HG03139 (cell line): ENCODE data around the gene KANSL1L.

ENCODE experiments used
- ATAC-seq: cut with Tn5 transposase; IDR thresholded peaks from one replicate; pipeline ENCODE4 v1.9.1; 2021; ENCODE audit not compliant: unreplicated experiment

Gene KANSL1L

GRCh38 chr2:210072922-210073509, 98.2 kb downstream of the KANSL1L start:
- peak; percentile 70 for ATAC-seq

GRCh38 chr2:210072493-210072892, 98.7 kb downstream of the KANSL1L start:
- ATAC-seq: no peak

DNA sequence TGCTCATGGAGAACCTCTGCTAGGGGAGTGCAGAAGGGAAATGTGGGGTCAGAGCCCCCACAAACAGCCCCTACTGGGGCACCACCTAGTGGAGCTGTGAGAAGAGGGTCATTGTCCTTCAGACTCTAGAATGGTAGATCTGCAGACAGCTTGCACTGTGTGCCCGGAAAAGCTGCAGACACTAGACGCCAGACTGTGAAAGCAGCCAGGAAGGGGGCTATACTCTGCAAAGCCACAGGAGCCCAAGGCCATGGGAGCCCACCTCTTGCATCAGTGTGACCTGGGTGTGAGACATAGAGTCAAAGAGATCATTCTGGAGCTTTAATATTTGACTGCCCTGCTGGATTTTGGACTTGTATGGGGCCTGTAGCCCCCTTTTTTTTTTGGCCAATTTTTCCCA, 107.9 kb downstream of the KANSL1L start:
- ATAC-seq: no peak

DNA sequence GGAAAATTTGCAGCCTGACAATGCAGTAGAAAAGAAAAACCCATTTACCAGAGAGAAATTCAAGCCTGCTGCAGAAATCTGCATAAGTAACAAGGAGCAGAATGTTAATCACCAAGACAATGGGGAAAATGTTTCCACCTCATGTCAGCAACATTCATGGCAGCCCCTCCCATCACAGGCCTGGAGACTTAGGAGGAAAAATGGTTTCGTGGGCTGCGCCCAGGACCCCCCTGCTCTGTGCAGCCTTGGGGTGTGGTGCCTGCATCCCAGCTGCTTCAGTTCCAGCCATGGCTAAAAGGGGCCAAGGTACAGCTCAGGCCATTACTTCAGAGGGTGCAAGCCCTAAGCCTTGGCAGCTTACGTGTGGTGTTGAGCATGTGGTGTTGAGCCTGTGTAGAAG, 115.4 kb downstream of the KANSL1L start:
- ATAC-seq: no peak

GRCh38 chr2:210054696-210055095, 116.5 kb downstream of the KANSL1L start:
- ATAC-seq: no peak

- ATAC-seq: no peak
Measured at GRCh38 chr2:210050885-210051284, 120.3 kb downstream of the KANSL1L start.

- ATAC-seq: no peak
Measured at GRCh38 chr2:210049831-210050230, 121.4 kb downstream of the KANSL1L start.

DNA sequence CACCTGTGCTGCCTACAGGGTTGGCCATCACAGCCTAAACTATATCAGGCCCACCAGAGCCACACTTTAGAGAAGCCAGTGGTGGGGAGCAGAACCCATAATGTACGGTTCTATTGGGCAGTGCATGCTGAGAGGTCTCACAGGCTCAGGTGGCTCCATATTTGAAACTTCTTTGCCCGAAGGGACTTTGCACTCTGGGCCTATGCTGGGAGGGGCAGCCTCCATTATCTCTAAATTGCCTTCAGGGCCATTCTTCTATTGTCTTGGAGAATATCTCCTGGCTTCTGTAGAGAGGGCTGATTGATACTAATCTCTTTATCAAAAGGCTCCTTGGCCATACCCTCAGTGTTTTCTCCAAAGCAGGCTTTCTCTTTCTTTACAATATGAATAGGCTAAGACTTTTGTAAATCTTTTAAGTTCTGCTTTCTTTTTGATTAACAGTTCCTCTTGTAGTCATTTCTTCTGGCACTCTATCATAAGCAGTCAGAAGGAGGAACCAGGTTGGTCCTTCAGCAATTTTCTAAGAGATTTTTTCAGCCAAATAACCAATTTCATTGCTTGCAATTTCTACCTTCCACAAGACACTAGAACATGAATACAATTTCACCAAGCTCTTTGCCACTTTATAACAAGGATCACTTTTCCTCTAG, 124.2 kb downstream of the KANSL1L start:
- ATAC-seq: no peak

DNA sequence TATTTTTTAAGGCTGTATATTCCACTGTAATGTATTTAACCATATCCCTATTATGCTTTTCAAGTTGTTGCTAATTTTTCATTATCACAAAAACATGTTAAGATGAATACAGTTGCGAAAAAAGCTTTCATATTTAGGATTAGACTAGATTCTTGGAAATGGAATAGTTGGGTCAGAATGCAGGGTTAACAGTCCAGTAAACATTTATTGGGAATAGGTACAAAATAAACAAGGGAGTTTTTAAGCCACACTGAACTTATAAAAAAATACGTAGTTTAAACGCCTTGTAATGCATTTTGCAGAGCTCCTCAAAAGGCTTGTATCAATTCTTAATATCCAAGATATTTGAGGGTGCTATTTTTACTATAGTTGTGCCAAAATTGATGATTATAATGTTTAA, 133.1 kb downstream of the KANSL1L start:
- no peak for ATAC-seq

GRCh38 chr2:210035679-210036078, 135.5 kb downstream of the KANSL1L start:
- ATAC-seq: no peak

- ATAC-seq: no peak
Measured at GRCh38 chr2:210034087-210034683, 137.0 kb downstream of the KANSL1L start.

DNA sequence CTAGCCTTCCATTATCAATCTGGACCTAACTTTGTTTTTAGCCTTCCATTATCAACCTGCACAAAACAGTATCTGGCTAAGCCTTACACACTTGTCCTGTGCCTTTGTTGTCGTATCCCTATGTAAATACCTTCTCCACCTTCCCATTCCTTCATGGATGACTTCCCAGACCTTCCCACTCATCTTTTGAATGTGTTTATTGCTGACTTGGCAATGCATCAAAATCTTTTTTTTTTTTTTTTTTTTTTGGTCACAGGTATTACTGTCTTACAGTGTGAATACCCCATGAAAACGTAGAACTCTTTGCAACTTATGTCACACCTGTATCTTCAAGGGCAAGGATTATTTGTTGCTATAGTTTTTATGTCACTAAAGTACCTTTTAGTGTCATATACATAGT, 143.0 kb downstream of the KANSL1L start:
- ATAC-seq: no peak

DNA sequence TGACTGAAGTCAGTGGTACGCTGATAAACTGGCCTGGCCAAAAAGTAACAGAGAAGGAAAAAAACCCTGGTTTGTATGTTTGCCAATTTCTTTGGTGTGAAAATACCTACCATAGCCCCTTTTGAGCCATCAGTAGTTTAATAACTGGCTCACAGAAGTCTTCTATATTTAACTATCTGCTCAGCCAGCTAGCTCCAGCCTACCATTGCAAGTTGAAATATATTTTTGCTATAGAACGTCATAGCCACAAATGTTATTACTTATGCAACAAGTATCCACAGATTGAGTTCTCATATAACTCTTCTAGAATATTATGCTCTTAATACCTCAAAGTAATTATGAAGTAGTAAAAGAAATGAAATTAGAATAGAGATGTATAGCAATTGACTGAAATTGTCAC, 143.6 kb downstream of the KANSL1L start:
- no peak for ATAC-seq

DNA sequence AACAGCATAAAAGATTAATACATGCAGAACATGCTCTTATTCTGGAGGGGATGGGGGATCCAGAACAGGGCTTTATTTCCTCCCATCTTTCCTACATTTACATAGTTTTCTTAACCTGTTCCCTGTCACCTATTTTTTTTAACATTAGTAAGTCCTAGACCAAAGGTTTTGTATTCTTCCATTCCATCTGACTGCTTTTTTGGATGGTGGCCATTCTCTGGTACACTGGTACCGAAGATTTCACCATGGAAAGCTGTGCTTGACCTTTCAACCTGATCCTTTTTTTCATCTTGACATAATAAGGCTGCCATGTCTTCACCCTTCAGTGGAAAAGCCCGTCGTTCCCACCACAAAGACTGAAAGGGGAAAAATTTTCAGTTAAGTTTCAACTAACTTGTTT, 148.4 kb downstream of the KANSL1L start:
- ATAC-seq: no peak

- ATAC-seq: no peak
Measured at GRCh38 chr2:210020138-210020537, 151.1 kb downstream of the KANSL1L start.

DNA sequence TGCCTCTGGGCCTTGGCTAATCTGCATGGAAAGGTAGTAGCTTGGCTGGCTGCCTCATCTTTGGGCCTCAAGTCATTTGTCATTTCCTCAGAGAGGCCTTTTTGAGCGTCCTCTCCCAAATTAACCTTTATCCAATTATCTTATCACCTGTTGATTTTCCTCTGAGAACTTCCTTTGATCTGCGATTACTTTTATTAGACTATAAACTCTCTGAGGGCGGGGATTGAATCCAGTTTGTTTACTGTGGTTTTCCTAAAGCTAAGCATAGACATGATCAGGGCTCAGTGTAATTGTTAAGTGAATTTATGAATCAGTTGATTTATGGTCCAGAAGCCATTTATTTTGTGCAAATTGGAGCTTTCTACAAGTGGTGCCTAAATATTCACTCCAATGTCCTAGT, 161.3 kb downstream of the KANSL1L start:
- no peak for ATAC-seq

- ATAC-seq: no peak
Measured at GRCh38 chr2:210009126-210009525, 162.1 kb downstream of the KANSL1L start.

GRCh38 chr2:210007895-210008294, 163.3 kb downstream of the KANSL1L start:
- ATAC-seq: no peak

GRCh38 chr2:210004881-210005280, 166.3 kb downstream of the KANSL1L start:
- no peak for ATAC-seq

DNA sequence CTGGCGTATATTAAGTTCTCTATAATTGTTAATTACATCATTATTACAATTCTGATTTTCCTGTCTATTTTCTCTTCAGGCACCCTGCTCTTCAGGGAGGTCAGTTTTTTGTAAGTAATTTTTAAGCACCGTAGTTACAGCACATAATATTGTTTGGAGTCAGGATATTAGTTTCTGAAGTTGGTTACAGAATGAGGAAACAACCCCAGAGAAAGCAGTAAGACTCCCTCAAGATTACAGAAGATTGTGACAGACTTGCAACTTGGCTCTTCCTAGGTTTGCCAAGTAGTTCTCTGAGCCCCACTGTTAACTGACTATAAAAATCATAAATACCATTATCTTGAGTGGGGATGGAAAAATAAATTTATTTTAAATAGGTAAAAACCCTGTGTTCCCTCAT, 167.8 kb downstream of the KANSL1L start:
- ATAC-seq: no peak

GRCh38 chr2:210002158-210003157, 168.8 kb downstream of the KANSL1L start, which contains the start of gene RPE:
RPE (plus strand) TSS chr2:210002638; CDS start chr2:210002662, 24 bp downstream.
- ATAC-seq: peak; percentile 100
